Upper lobe of left lung (tissue), 6 donors: ENCODE data around the gene CPPED1. TPM values are rescaled to one million over a fixed set of nuclear protein-coding genes. Genes with fewer than 3 reads are reported as not detected.

ENCODE experiments used
- ATAC-seq, 2 donors: fragments of 200-7000 bp; cut with Tn5 transposase; one replicate each; pipeline ENCODE4 v1.9.1; 2022; ENCODE audit warnings: mild to moderate bottlenecking in 2 of 2, moderate library complexity in 2 of 2; ENCODE audit not compliant: low FRiP score in 2 of 2
- DNase-seq, 2 donors: peaks; one replicate each; pipeline ENCODE4 v3.0.0-alpha.2; 2019 to 2020
- H3K27ac ChIP-seq, 4 donors: fragments of 200-600 bp; sonication (generic); one replicate each; pipeline ENCODE4 v1.5.1; 2016 to 2019
- H3K27me3 ChIP-seq, 4 donors: fragments of 200-600 bp; sonication (generic); one replicate each; pipeline ENCODE4 v1.5.1; 2017 to 2019
- H3K36me3 ChIP-seq, 4 donors: fragments of 200-600 bp; sonication (generic); one replicate each; pipeline ENCODE4 v1.5.1; 2016 to 2019
- H3K4me1 ChIP-seq, 4 donors: fragments of 200-600 bp; sonication (generic); one replicate each; pipeline ENCODE4 v1.5.1; 2018 to 2019
- H3K4me3 ChIP-seq, 4 donors: fragments of 200-600 bp; sonication (generic); one replicate each; pipeline ENCODE4 v1.5.1; 2017 to 2019; ENCODE audit warnings: mild to moderate bottlenecking in 2 of 4, moderate library complexity in 1 of 4
- H3K9me3 ChIP-seq, 4 donors: fragments of 200-600 bp; sonication (generic); one replicate each; pipeline ENCODE4 v1.5.1; 2018 to 2019
- EP300 ChIP-seq, 4 donors: sonication (generic); formaldehyde crosslinking; IDR thresholded peaks; one replicate each; pipeline ENCODE4 v1.5.1; 2017; ENCODE audit warnings: antibody characterized with exemption in 4 of 4, control low read depth in 2 of 4
- POLR2A ChIP-seq, 4 donors: fragments of 450-650 bp; IDR thresholded peaks; one replicate each; pipeline ENCODE4 v1.5.1; 2016 to 2017; ENCODE audit warnings: antibody characterized with exemption in 4 of 4, mild to moderate bottlenecking in 2 of 4
- POLR2AphosphoS5 ChIP-seq, 2 donors: sonication (generic); formaldehyde crosslinking; IDR thresholded peaks; one replicate each; pipeline ENCODE4 v1.5.1; 2017; ENCODE audit warnings: antibody characterized with exemption in 2 of 2
- WGBS, 2 donors: methylation state at CpG; one replicate each; pipeline ENCODE4 v1.1.5; 2017 to 2018; 5-methylcytosine and 5-hydroxymethylcytosine counted together
- total RNA-seq, 6 donors: library from RNA; depleted of rRNA in 4 of 6; stranded (reverse); fragments of >200 nt in 4 of 6; gene quantifications; one replicate each; pipeline versions ENCODE4 v1.1.0 to v1.2.1, GENCODE V29; 2016 to 2021
- TF ChIP-seq, protein P1 (sequence below), 6 experiments: fragments of 450-650 bp in 4 of 6; fragments of 200-600 bp in 2 of 6; sonication (generic) in 2 of 6; IDR thresholded peaks; one replicate each; pipeline ENCODE4 v1.5.1; 2016 to 2019; ENCODE audit warnings: antibody characterized with exemption in 6 of 6
- donor health status: DM: no; HTN: no; CAD: no; lungs with moderate emphysema.
- donor health status: DM: no; HTN: yes; CAD: no; lungs with severe emphysema.

Gene CPPED1
- total RNA-seq, 6 donors from 2014 or later, result 12.5 to 32.5 (median 23.1) TPM

DNA sequence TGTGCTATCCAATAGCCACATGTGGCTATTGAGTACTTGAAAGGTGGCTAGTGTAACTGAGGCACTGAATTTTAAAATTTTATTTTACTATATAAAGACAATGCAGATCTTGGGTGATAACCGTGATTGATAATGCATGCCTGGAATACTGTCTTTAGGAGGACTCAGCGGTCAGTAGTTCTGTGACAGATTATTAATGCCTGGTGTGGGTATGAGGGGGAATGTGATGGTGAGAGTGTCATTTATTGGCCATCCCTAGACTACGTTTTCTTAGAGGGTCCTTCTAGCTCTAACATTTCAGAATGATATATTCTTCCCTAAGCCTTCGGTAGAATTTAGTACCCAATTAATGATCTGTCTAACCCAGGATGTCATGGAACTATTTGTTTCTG, 157.6 kb downstream of the CPPED1 start:
- Histone ChIP-seq H3K27ac (no peak overlapping the region), H3K9me3 (no peaks in the 10 kb centered on the region), H3K27me3 (no peaks in the 10 kb centered on the region), H3K36me3 (no peaks in the 10 kb centered on the region), H3K4me1 (no peaks in the 10 kb centered on the region), H3K4me3 (no peak overlapping the region)
- DNase-seq (no peak), ATAC-seq (no peak)
- 64 to 68% methylated on average over 4 of the region's 4 CpGs for WGBS, 2 donors
- TF ChIP-seq POLR2AphosphoS5 (IDR thresholded peaks at IDR 0.05), result no peak
- TF ChIP-seq EP300 (IDR thresholded peaks at IDR 0.05), result no peak
- TF ChIP-seq, protein P1, sequence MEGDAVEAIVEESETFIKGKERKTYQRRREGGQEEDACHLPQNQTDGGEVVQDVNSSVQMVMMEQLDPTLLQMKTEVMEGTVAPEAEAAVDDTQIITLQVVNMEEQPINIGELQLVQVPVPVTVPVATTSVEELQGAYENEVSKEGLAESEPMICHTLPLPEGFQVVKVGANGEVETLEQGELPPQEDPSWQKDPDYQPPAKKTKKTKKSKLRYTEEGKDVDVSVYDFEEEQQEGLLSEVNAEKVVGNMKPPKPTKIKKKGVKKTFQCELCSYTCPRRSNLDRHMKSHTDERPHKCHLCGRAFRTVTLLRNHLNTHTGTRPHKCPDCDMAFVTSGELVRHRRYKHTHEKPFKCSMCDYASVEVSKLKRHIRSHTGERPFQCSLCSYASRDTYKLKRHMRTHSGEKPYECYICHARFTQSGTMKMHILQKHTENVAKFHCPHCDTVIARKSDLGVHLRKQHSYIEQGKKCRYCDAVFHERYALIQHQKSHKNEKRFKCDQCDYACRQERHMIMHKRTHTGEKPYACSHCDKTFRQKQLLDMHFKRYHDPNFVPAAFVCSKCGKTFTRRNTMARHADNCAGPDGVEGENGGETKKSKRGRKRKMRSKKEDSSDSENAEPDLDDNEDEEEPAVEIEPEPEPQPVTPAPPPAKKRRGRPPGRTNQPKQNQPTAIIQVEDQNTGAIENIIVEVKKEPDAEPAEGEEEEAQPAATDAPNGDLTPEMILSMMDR (IDR thresholded peaks at IDR 0.05), result no peak
- no peak for TF ChIP-seq POLR2A (IDR thresholded peaks at IDR 0.05)

DNA sequence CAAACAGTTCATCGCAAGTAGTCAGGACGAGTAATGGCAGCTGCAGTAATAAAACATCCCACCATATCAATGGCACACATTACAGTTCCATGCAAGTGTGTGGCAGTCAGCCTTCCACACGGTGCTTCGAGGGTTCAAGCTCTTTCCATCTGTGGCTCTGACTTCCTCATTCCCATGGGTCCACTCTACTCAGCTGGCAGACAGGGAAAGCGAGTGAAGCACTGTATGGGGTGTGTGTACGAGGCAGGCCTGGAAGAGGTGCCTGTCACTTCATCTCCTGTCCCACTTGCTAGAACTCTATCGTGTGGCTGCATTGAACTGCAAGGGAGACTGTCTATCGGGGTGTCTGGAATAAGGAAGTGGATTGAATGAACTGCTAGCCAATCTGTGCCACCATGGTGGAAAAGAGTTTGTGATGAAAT, 160.6 kb downstream of the CPPED1 start:
- H3K27ac ChIP-seq, result no peak overlapping the region
- DNase-seq (no peak), ATAC-seq (no peak)
- no peaks in the 10 kb centered on the region for H3K4me1 ChIP-seq
- WGBS, 2 donors, result 84 to 95% methylated on average over 8 of the region's 8 CpGs
- TF ChIP-seq POLR2A (IDR thresholded peaks at IDR 0.05) (no peak), EP300 (IDR thresholded peaks at IDR 0.05) (no peak), POLR2AphosphoS5 (IDR thresholded peaks at IDR 0.05) (no peak)
- TF ChIP-seq, protein P1 (IDR thresholded peaks at IDR 0.05), result no peak
- H3K27me3 ChIP-seq, result no peaks in the 10 kb centered on the region
- H3K4me3 ChIP-seq, result no peak overlapping the region
- peaks cover 0 to 3% (median 0%) of the 10 kb centered on the region in 4 donors for H3K9me3 ChIP-seq
- no peaks in the 10 kb centered on the region for H3K36me3 ChIP-seq

DNA sequence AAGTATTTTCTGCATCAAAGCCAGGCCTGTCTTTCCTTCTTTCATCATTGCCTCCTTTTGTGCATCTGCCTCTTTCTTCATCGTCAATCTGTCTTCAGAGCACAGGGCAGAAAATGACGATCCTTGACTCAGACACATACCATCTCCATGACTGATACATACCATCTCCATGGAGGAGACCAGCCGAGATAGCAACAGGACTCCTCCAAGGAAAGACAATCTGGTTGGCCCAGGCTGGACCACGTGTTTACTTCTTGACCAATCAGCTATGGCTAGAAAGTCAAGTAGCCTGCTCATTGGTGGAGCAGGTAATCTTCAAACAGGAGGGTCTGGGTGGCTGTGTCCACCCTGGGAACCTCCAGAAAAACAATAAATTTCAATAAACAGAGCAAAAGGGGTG, 164.6 kb downstream of the CPPED1 start:
- Histone ChIP-seq H3K4me3 (no peak overlapping the region), H3K27ac (no peak overlapping the region), H3K4me1 (no peaks in the 10 kb centered on the region), H3K9me3 (peaks cover 0 to 3% (median 0%) of the 10 kb centered on the region in 4 donors), H3K27me3 (no peaks in the 10 kb centered on the region), H3K36me3 (no peaks in the 10 kb centered on the region)
- TF ChIP-seq EP300 (IDR thresholded peaks at IDR 0.05), result no peak
- TF ChIP-seq, protein P1 (IDR thresholded peaks at IDR 0.05), result no peak
- no peak for TF ChIP-seq POLR2A (IDR thresholded peaks at IDR 0.05)
- no peak for TF ChIP-seq POLR2AphosphoS5 (IDR thresholded peaks at IDR 0.05)
- ATAC-seq (no peak), DNase-seq (no peak)
- WGBS, 2 donors, result 69 to 77% methylated on average over 3 to 4 of the region's 4 CpGs

- ATAC-seq (no peak), DNase-seq (no peak)
- no peak overlapping the region for H3K4me3 ChIP-seq
- TF ChIP-seq, protein P1 (IDR thresholded peaks at IDR 0.05), result no peak
- TF ChIP-seq POLR2AphosphoS5 (IDR thresholded peaks at IDR 0.05) (no peak), POLR2A (IDR thresholded peaks at IDR 0.05) (no peak), EP300 (IDR thresholded peaks at IDR 0.05) (no peak)
- no peaks in the 10 kb centered on the region for H3K27me3 ChIP-seq
- H3K36me3 ChIP-seq, result no peaks in the 10 kb centered on the region
- no peaks in the 10 kb centered on the region for H3K4me1 ChIP-seq
- WGBS, 2 donors, result 31 to 49% methylated on average over 5 to 11 of the region's 12 CpGs
- H3K9me3 ChIP-seq, result peaks cover 0 to 3% (median 0%) of the 10 kb centered on the region in 4 donors
- no peak overlapping the region for H3K27ac ChIP-seq
Observed at GRCh38 chr16:12637002-12637401, 166.7 kb downstream of the CPPED1 start.

- WGBS, 2 donors, result 90 to 93% methylated on average over 5 to 9 of the region's 9 CpGs
- ATAC-seq (no peak), DNase-seq (no peak)
- no peaks in the 10 kb centered on the region for H3K9me3 ChIP-seq
- no peaks in the 10 kb centered on the region for H3K4me1 ChIP-seq
- TF ChIP-seq POLR2A (IDR thresholded peaks at IDR 0.05) (no peak), POLR2AphosphoS5 (IDR thresholded peaks at IDR 0.05) (no peak), EP300 (IDR thresholded peaks at IDR 0.05) (no peak)
- TF ChIP-seq, protein P1 (IDR thresholded peaks at IDR 0.05), result no peak
- no peaks in the 10 kb centered on the region for H3K36me3 ChIP-seq
- no peak overlapping the region for H3K27ac ChIP-seq
- H3K27me3 ChIP-seq, result no peaks in the 10 kb centered on the region
- H3K4me3 ChIP-seq, result no peak overlapping the region
Observed at GRCh38 chr16:12629271-12629670, 174.4 kb downstream of the CPPED1 start.
